Body of pancreas (tissue), 4 donors: ENCODE results near the gene TAS2R60.
"Not testable (repeated sequence)": the region's sequence is repeated elsewhere in the genome, so short reads cannot be mapped to it uniquely, and the experiment has no call there.

Source experiments
- POLR2A ChIP-seq, 3 donors: fragments of 450-650 bp; IDR thresholded peaks; one replicate each; pipeline ENCODE4 v1.6.1; 2016; ENCODE audit warnings: antibody characterized with exemption in 3 of 3, mild to moderate bottlenecking in 2 of 3
- TF ChIP-seq, protein P1 (sequence below), 7 experiments: fragments of 450-650 bp in 4 of 7; fragments of 200-600 bp in 3 of 7; sonication (generic) in 3 of 7; IDR thresholded peaks; one replicate each; pipeline ENCODE4 v1.5.1; 2016 to 2019; ENCODE audit warnings: antibody characterized with exemption in 7 of 7

DNA sequence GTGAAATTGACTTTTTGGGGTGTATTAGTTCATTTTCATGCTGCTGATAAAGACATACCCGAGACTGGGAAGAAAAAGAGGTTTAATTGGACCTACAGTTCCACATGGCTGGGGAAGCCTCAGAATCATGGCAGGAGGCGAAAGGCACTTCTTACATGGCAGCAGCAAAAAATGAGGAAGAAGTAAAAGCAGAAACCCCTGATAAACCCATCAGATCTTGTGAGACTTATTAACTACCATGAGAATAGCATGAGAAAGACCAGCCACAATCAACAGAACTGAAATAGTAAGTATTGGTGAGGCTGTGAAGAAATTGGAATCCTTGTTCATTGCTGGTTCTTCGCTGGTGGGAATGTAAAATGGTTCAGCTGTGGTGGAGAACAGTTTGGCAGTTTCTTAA lies 43.0 kb downstream of the TAS2R60 start:
- TF ChIP-seq, protein P1, sequence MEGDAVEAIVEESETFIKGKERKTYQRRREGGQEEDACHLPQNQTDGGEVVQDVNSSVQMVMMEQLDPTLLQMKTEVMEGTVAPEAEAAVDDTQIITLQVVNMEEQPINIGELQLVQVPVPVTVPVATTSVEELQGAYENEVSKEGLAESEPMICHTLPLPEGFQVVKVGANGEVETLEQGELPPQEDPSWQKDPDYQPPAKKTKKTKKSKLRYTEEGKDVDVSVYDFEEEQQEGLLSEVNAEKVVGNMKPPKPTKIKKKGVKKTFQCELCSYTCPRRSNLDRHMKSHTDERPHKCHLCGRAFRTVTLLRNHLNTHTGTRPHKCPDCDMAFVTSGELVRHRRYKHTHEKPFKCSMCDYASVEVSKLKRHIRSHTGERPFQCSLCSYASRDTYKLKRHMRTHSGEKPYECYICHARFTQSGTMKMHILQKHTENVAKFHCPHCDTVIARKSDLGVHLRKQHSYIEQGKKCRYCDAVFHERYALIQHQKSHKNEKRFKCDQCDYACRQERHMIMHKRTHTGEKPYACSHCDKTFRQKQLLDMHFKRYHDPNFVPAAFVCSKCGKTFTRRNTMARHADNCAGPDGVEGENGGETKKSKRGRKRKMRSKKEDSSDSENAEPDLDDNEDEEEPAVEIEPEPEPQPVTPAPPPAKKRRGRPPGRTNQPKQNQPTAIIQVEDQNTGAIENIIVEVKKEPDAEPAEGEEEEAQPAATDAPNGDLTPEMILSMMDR (IDR thresholded peaks at IDR 0.05): not testable (repeated sequence)
- TF ChIP-seq POLR2A (IDR thresholded peaks at IDR 0.05): not testable (repeated sequence)
